PC-9 (cell line): ENCODE data around the gene PTPN2. TPM values are rescaled to one million over a fixed set of nuclear protein-coding genes. Genes with fewer than 3 reads are reported as not detected.

Experiments used
- BruUV-seq: library from RNA; stranded (reverse); fragments of 400-500 nt; replicated peaks from 2 replicates; lab custom pipeline; 2021; lab: Mats Ljungman, UMichigan
- CTCF ChIA-PET: fragments of 300-600 bp; sonication (Branson Sonifier 250); formaldehyde crosslinking; loops from one replicate; lab custom pipeline; 2022; ENCODE audit warnings: antibody characterized with exemption; lab: Charles Lee
- POLR2A ChIA-PET: fragments of 300-600 bp; sonication (Branson Sonifier 250); formaldehyde crosslinking; loops from one replicate; lab custom pipeline; 2022; ENCODE audit warnings: antibody characterized with exemption; ENCODE audit not compliant: unreplicated experiment; lab: Charles Lee
- DNase-seq, 2 experiments: peaks; one replicate each; pipeline versions ENCODE4 v3.0.0 to v3.0.0-alpha.2; 2015 to 2022; ENCODE audit warnings: mixed read lengths in 1 of 2
- H2AFZ ChIP-seq: fragments of 200-600 bp; sonication (generic); 2 replicates; pipeline ENCODE4 v1.8.1; 2017; ENCODE audit warnings: antibody characterized with exemption
- H3F3A ChIP-seq: fragments of 200-600 bp; sonication (generic); 2 replicates; pipeline ENCODE4 v1.8.1; 2017; ENCODE audit warnings: antibody characterized with exemption, mild to moderate bottlenecking, low read depth; ENCODE audit not compliant: insufficient read depth
- H3K27ac ChIP-seq: fragments of 200-600 bp; sonication (generic); 2 replicates; pipeline ENCODE4 v1.6.1; 2016; ENCODE audit warnings: mixed run types
- H3K27me3 ChIP-seq: fragments of 200-600 bp; sonication (generic); 2 replicates; pipeline ENCODE4 v1.6.1; 2016; ENCODE audit warnings: low read depth, mixed run types; ENCODE audit not compliant: insufficient read depth
- H3K36me3 ChIP-seq: fragments of 200-600 bp; sonication (generic); 2 replicates; pipeline ENCODE4 v1.6.1; 2016; ENCODE audit warnings: low read depth, mixed run types
- H3K4me1 ChIP-seq: fragments of 200-600 bp; sonication (generic); replicated peaks from 2 replicates; pipeline ENCODE4 v1.6.1; 2016; ENCODE audit warnings: mixed run types; ENCODE audit not compliant: insufficient read depth
- H3K4me2 ChIP-seq: fragments of 200-600 bp; sonication (generic); 2 replicates; pipeline ENCODE4 v1.6.1; 2017; ENCODE audit warnings: mixed run types
- H3K4me3 ChIP-seq: fragments of 200-600 bp; sonication (generic); 2 replicates; pipeline ENCODE4 v1.6.1; 2016; ENCODE audit warnings: mixed run types
- H3K79me2 ChIP-seq: fragments of 200-600 bp; sonication (generic); 2 replicates; pipeline ENCODE4 v1.6.1; 2017; ENCODE audit warnings: low read depth, mixed run types
- H3K9me2 ChIP-seq: fragments of 200-600 bp; sonication (generic); 2 replicates; pipeline ENCODE4 v1.8.1; 2017; ENCODE audit warnings: mild to moderate bottlenecking; ENCODE audit not compliant: insufficient read depth
- H3K9me3 ChIP-seq: fragments of 200-600 bp; sonication (generic); 2 replicates; pipeline ENCODE4 v1.8.1; 2016; ENCODE audit warnings: low read depth; ENCODE audit not compliant: insufficient read depth
- H4K20me1 ChIP-seq: fragments of 200-600 bp; sonication (generic); 2 replicates; pipeline ENCODE4 v1.8.1; 2017; ENCODE audit not compliant: insufficient read depth
- CTCF ChIP-seq: fragments of 200-600 bp; sonication (generic); conservative IDR thresholded peaks from 2 replicates; pipeline ENCODE4 v1.6.1; 2017; ENCODE audit warnings: mixed run types, antibody characterized with exemption, mild to moderate bottlenecking, moderate library complexity
- EZH2 ChIP-seq: fragments of 200-600 bp; sonication (generic); IDR thresholded peaks from 2 replicates; pipeline ENCODE4 v1.8.0; 2017; ENCODE audit warnings: antibody characterized with exemption, low read depth
- intact Hi-C: fragments of 100-400 bp; cut with micrococcal nuclease; formaldehyde crosslinking; loops from one replicate; pipeline ENCODE4 v1.10.0; 2022; ENCODE audit not compliant: unreplicated experiment
- total RNA-seq: library from RNA; stranded (reverse); gene quantifications from 2 replicates; pipeline ENCODE4 v1.2.3, GENCODE V29; 2021

Gene PTPN2
- total RNA-seq, 1 experiment from 2014 or later: 78.1 TPM

DNA sequence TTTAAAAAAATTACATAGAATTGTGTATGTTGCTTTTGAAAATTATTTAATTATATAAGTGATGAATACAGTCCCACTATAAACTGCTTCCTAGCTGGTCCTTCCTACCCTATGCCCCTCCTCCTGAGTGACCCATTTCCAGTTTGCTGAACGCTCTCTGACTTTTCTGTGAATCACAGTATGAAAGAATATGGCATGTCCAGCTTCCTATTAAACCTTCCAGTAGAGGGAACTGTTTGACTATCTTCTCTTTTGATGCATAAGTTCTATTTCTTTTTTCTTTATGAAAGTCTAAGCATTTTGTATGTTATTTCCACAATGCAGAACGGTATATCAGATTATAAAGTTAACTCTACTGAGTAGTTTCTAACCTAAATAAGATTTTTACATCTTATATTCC lies 139.9 kb downstream of the PTPN2 start:
- Histone ChIP-seq H3F3A (peaks cover 33% of the 10 kb centered on the region), H3K9me2 (no peaks in the 10 kb centered on the region), H3K79me2 (no peaks in the 10 kb centered on the region), H2AFZ (no peak overlapping the region), H3K4me2 (no peak overlapping the region), H3K4me1 (peaks cover 34% of the 10 kb centered on the region), H3K4me3 (no peak overlapping the region), H4K20me1 (no peaks in the 10 kb centered on the region), H3K9me3 (no peaks in the 10 kb centered on the region), H3K36me3 (no peaks in the 10 kb centered on the region), H3K27me3 (no peaks in the 10 kb centered on the region), H3K27ac (no peak overlapping the region)
- ChIA-PET CTCF (interaction anchor here (0.5 to 2.5 kb wide), 6 partner anchors 41 to 415 kb away, joined by 3 to 14 read pairs (median 8); no protein-coding TSS in a partner anchor), POLR2A (interaction anchor here (0.6 kb wide), 1 partner anchor 141 kb away, joined by 3 read pairs; no protein-coding TSS in a partner anchor)
- intact Hi-C loops: loop anchor here (1.0 to 5.0 kb wide), 4 partner anchors 17 to 190 kb away; no protein-coding TSS in a partner anchor
- no TSS peak for BruUV-seq
- DNase-seq: peak in 1 of 2 experiments; percentile 54
- TF ChIP-seq CTCF (peak; percentile 68), EZH2 (no peak)

- H3K4me1 ChIP-seq: peaks cover 34% of the 10 kb centered on the region
- H3K27me3 ChIP-seq: no peaks in the 10 kb centered on the region
- TF ChIP-seq CTCF: no peak
- no peaks in the 10 kb centered on the region for H3K79me2 ChIP-seq
- H3K27ac ChIP-seq: peak overlapping the region; percentile 86
- H4K20me1 ChIP-seq: no peaks in the 10 kb centered on the region
- no TSS peak for BruUV-seq
- H3K9me2 ChIP-seq: no peaks in the 10 kb centered on the region
- POLR2A ChIA-PET: interaction anchor here (0.5 to 1.0 kb wide), 2 partner anchors 58 to 141 kb away, joined by 3 to 7 read pairs; no protein-coding TSS in a partner anchor
- CTCF ChIA-PET: interaction anchor here (0.5 to 1.3 kb wide), 3 partner anchors 148 to 349 kb away, joined by 3 to 5 read pairs (median 5); no protein-coding TSS in a partner anchor
- H3K4me3 ChIP-seq: no peak overlapping the region
- intact Hi-C loops: loop anchor here (5.0 kb wide), 1 partner anchor 95 kb away; no protein-coding TSS in a partner anchor
- no peaks in the 10 kb centered on the region for H3K36me3 ChIP-seq
- H3K4me2 ChIP-seq: peak overlapping the region; percentile 63
- peaks cover 33% of the 10 kb centered on the region for H3F3A ChIP-seq
- H2AFZ ChIP-seq: no peak overlapping the region
- peak; percentile 26 to 92 for DNase-seq
- H3K9me3 ChIP-seq: no peaks in the 10 kb centered on the region
Observed at GRCh38 chr18:12742453-12742852, 141.6 kb downstream of the PTPN2 start.

Other genes with a start within 250 kb of the PTPN2 start
- 26.1 and 36.4 TPM in 2 replicates for gene SPIRE1, start 226.1 kb downstream of the PTPN2 start, total RNA-seq
- gene CEP76, start 181.5 kb downstream of the PTPN2 start, total RNA-seq: 14.5 and 15.1 TPM in 2 replicates
- gene PSMG2, start 181.2 kb downstream of the PTPN2 start, total RNA-seq: 107 and 123 TPM in 2 replicates
- gene SEH1L, start 63.8 kb upstream of the PTPN2 start, total RNA-seq: 98.3 and 101 TPM in 2 replicates
- 37.8 and 44.9 TPM in 2 replicates for gene CEP192, start 107.1 kb upstream of the PTPN2 start, total RNA-seq